ENCODE data around the gene TMEM170A. TPM values are rescaled to one million over a fixed set of nuclear protein-coding genes. Genes with fewer than 3 reads are reported as not detected.

The TMEM170A gene
- total RNA-seq, 1 experiment from 2014 or later = 34.5 TPM

GRCh38 chr16:75458439-75458838 lies 6.0 kb downstream of the TMEM170A start:
- Histone ChIP-seq H3K4me2 (ENCODE audit: low read length) (no peak overlapping the region), H3K27me3 (ENCODE audit: insufficient read depth, low read length) (no peaks in the 10 kb centered on the region), H3K27ac (ENCODE audit: low read depth, low read length) (no peak overlapping the region), H3K4me3 (replicated peaks in 1 of 2; ENCODE audit: low read depth in 1 of 2, low read length in 2 of 2) (no peak overlapping the region), H3K9me3 (ENCODE audit: control insufficient read depth in 1 of 2, insufficient read depth in 1 of 2, low read depth in 1 of 2, low read length in 2 of 2) (no peaks in the 10 kb centered on the region), H4K20me1 (ENCODE audit: insufficient read depth) (no peaks in the 10 kb centered on the region), H3K9me2 (ENCODE audit: insufficient read depth) (no peaks in the 10 kb centered on the region), H3K4me1 (ENCODE audit: control insufficient read depth in 1 of 2, insufficient read depth in 2 of 2, low read length in 2 of 2) (peaks cover 3 to 22% of the 10 kb centered on the region in 2 experiments; a peak in 3 of 4 replicates), H2AFZ (ENCODE audit: low read depth, low read length, poor library complexity, severe bottlenecking) (no peak overlapping the region), H3K36me3 (ENCODE audit: control insufficient read depth in 1 of 2, insufficient read depth in 2 of 2, low read length in 2 of 2) (no peaks in the 10 kb centered on the region; a peak in 1 of 4 replicates), H3K79me2 (ENCODE audit: insufficient read depth, low read length) (peaks cover 99% of the 10 kb centered on the region), H3K9ac (ENCODE audit: low read length) (no peak overlapping the region)
- intact Hi-C loops (cut with micrococcal nuclease) = no loop called here
- ATAC-seq = no peak
- no peak for DNase-seq (ENCODE audit: low read depth, low spot score)
- CTCF ChIA-PET = no interaction called here
- BruUV-seq (replicated peaks) = no TSS peak
- RAD21 ChIA-PET (ENCODE audit: low non-redundant PET in 1 of 2, low total read pairs in 2 of 2, uncharacterized antibody in 2 of 2, unreplicated experiment in 2 of 2) = no interaction called here
- POLR2A ChIA-PET = interaction anchor here (0.6 kb wide), 1 partner anchor 11 kb away, joined by 3 read pairs; no protein-coding TSS in a partner anchor
- TF ChIP-seq POLR2A (IDR thresholded peaks at IDR 0.05; ENCODE audit: borderline replicate concordance, extremely low read depth, insufficient read depth, insufficient read length) (no peak), CBX3 (IDR thresholded peaks at IDR 0.05; ENCODE audit: low read depth) (no peak), ZNF274 (IDR thresholded peaks at IDR 0.05; ENCODE audit: low read depth, low read length) (no peak), EZH2 (IDR thresholded peaks at IDR 0.05) (no peak), EGR1 (IDR thresholded peaks at IDR 0.05; ENCODE audit: low read depth) (no peak)

GRCh38 chr16:75458029-75458428 lies 6.5 kb downstream of the TMEM170A start:
- no peak overlapping the region for H3K9ac ChIP-seq (ENCODE audit: low read length)
- peaks cover 99% of the 10 kb centered on the region for H3K79me2 ChIP-seq (ENCODE audit: insufficient read depth, low read length)
- no peaks in the 10 kb centered on the region for H4K20me1 ChIP-seq (ENCODE audit: insufficient read depth)
- BruUV-seq (replicated peaks) = no TSS peak
- ChIA-PET RAD21 (ENCODE audit: low non-redundant PET in 1 of 2, low total read pairs in 2 of 2, uncharacterized antibody in 2 of 2, unreplicated experiment in 2 of 2) (no interaction called here), CTCF (no interaction called here), POLR2A (interaction anchor here (0.6 kb wide), 1 partner anchor 11 kb away, joined by 3 read pairs; no protein-coding TSS in a partner anchor)
- no peaks in the 10 kb centered on the region for H3K9me2 ChIP-seq (ENCODE audit: insufficient read depth)
- no peak overlapping the region for H3K4me3 ChIP-seq (replicated peaks in 1 of 2; ENCODE audit: low read depth in 1 of 2, low read length in 2 of 2)
- no peak overlapping the region for H2AFZ ChIP-seq (ENCODE audit: low read depth, low read length, poor library complexity, severe bottlenecking)
- H3K4me2 ChIP-seq (ENCODE audit: low read length) = no peak overlapping the region
- DNase-seq (ENCODE audit: low read depth, low spot score) = no peak
- H3K27ac ChIP-seq (ENCODE audit: low read depth, low read length) = no peak overlapping the region
- H3K27me3 ChIP-seq (ENCODE audit: insufficient read depth, low read length) = no peaks in the 10 kb centered on the region
- no peaks in the 10 kb centered on the region; a peak in 1 of 4 replicates for H3K36me3 ChIP-seq (ENCODE audit: control insufficient read depth in 1 of 2, insufficient read depth in 2 of 2, low read length in 2 of 2)
- H3K4me1 ChIP-seq (ENCODE audit: control insufficient read depth in 1 of 2, insufficient read depth in 2 of 2, low read length in 2 of 2) = peaks cover 3 to 20% of the 10 kb centered on the region in 2 experiments; a peak in 3 of 4 replicates
- intact Hi-C loops (cut with micrococcal nuclease) = no loop called here
- H3K9me3 ChIP-seq (ENCODE audit: control insufficient read depth in 1 of 2, insufficient read depth in 1 of 2, low read depth in 1 of 2, low read length in 2 of 2) = no peaks in the 10 kb centered on the region
- no peak for ATAC-seq
- TF ChIP-seq FOSL1 (IDR thresholded peaks at IDR 0.05; ENCODE audit: low read depth) (no peak), EGR1 (IDR thresholded peaks at IDR 0.05; ENCODE audit: low read depth) (no peak), SRF (IDR thresholded peaks at IDR 0.05; ENCODE audit: low read depth) (no peak), ATF3 (IDR thresholded peaks at IDR 0.05) (no peak), SIN3A (IDR thresholded peaks at IDR 0.05; ENCODE audit: low read depth) (no peak), CEBPB (IDR thresholded peaks at IDR 0.05; ENCODE audit: low read depth) (no peak), CBX3 (IDR thresholded peaks at IDR 0.05; ENCODE audit: low read depth) (no peak)

Measured in HCT116 (cell line).